ENCODE data around the gene FAM168B. TPM values are rescaled to one million over a fixed set of nuclear protein-coding genes. Genes with fewer than 3 reads are reported as not detected.

FAM168B gene
- total and polyA plus RNA-seq, 4 donors, result 31.3 to 86.7 (median 58.1) TPM

DNA sequence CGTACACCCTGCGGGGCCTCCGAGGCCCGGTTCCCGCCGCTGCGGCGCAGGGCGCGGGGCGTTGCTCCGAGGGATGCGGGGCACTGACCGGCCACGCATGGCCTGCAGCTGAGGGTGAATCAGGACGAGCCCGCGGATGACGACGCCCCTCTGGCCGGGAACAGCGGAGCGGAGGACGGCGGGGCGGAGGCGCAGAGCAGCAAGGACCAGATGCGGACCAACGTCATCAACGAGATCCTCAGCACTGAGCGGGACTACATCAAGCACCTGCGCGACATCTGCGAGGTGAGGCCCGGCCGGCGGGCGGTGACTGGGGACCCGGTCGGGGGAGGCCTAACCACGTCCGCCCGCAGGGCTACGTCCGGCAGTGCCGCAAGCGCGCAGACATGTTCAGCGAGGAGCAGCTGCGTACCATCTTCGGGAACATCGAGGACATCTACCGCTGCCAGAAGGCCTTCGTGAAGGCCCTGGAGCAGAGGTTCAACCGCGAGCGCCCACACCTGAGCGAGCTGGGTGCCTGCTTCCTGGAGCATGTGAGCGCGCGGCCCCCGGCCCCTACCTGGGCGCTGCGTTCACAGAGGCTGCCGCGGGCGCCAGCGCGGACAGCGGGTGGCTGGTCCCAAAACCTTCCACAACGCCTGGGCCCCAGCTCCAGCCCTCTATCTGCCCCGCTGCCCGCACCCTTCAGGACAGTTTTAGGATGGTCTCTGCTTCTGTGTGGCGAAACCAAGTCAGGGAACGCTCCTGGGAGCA is 53.2 kb downstream of the FAM168B start:
- Histone ChIP-seq H3K4me3 (ENCODE audit: low read length in 2 of 2) (no peak overlapping the region), H3K36me3 (ENCODE audit: control insufficient read depth in 1 of 2, insufficient read depth in 2 of 2, low read length in 1 of 2) (no peaks in the 10 kb centered on the region), H3K27ac (ENCODE audit: low read depth in 1 of 2, low read length in 2 of 2) (no peak overlapping the region), H3K4me1 (ENCODE audit: control insufficient read depth in 1 of 2, insufficient read depth in 2 of 2, low read length in 2 of 2) (no peaks in the 10 kb centered on the region), H3K9me3 (ENCODE audit: control insufficient read depth, low read length) (no peaks in the 10 kb centered on the region), H3K27me3 (ENCODE audit: control insufficient read depth in 1 of 2, insufficient read depth in 2 of 2, low read length in 1 of 2) (no peaks in the 10 kb centered on the region)
- 47 to 63% methylated on average over 69 to 75 of the region's 75 CpGs for WGBS, 2 donors
- DNase-seq (no peak), ATAC-seq (ENCODE audit: low FRiP score) (no peak)
- intact Hi-C loops (cut with DNase I), result no loop called here

DNA sequence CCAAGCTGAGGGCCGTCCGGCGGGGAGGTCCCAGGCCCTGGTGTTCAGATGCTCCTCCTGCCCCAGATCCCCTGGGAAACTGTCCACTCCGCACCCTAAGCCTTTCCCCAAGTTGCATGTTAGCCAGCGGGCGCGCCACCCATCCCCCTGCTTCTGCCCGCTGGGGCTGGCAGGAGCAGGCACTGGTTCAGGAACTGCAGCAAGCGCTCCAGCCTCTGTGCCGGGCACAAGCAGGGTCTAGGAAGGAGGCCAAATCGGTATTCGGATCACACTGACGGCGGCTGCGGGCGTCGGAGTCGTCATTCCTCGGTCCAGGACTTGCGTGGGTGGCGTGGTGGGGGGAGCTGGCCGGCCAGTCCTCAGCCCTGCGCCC is 53.7 kb downstream of the FAM168B start:
- 41 to 44% methylated on average over 23 of the region's 23 CpGs for WGBS, 2 donors
- no peaks in the 10 kb centered on the region for H3K4me1 ChIP-seq (ENCODE audit: control insufficient read depth in 1 of 2, insufficient read depth in 2 of 2, low read length in 2 of 2)
- H3K27me3 ChIP-seq (ENCODE audit: control insufficient read depth in 1 of 2, insufficient read depth in 2 of 2, low read length in 1 of 2), result no peaks in the 10 kb centered on the region
- H3K9me3 ChIP-seq (ENCODE audit: control insufficient read depth, low read length), result no peaks in the 10 kb centered on the region
- H3K36me3 ChIP-seq (ENCODE audit: control insufficient read depth in 1 of 2, insufficient read depth in 2 of 2, low read length in 1 of 2), result no peaks in the 10 kb centered on the region
- H3K27ac ChIP-seq (ENCODE audit: low read depth in 1 of 2, low read length in 2 of 2), result no peak overlapping the region
- intact Hi-C loops (cut with DNase I), result no loop called here
- peak; percentile 2 for ATAC-seq (ENCODE audit: low FRiP score)
- no peak overlapping the region for H3K4me3 ChIP-seq (ENCODE audit: low read length in 2 of 2)
- no peak for DNase-seq

- no peak for ATAC-seq (ENCODE audit: low FRiP score)
- Histone ChIP-seq H3K36me3 (ENCODE audit: control insufficient read depth in 1 of 2, insufficient read depth in 2 of 2, low read length in 1 of 2) (no peaks in the 10 kb centered on the region), H3K9me3 (ENCODE audit: control insufficient read depth, low read length) (no peaks in the 10 kb centered on the region), H3K4me3 (ENCODE audit: low read length in 2 of 2) (no peak overlapping the region), H3K4me1 (ENCODE audit: control insufficient read depth in 1 of 2, insufficient read depth in 2 of 2, low read length in 2 of 2) (no peaks in the 10 kb centered on the region), H3K27ac (ENCODE audit: low read depth in 1 of 2, low read length in 2 of 2) (no peak overlapping the region), H3K27me3 (ENCODE audit: control insufficient read depth in 1 of 2, insufficient read depth in 2 of 2, low read length in 1 of 2) (no peaks in the 10 kb centered on the region)
- no peak for DNase-seq
- intact Hi-C loops (cut with DNase I), result no loop called here
- 93 to 95% methylated on average over 9 of the region's 9 CpGs for WGBS, 2 donors
Observed at GRCh38 chr2:131039101-131039440, 54.2 kb downstream of the FAM168B start.

DNA sequence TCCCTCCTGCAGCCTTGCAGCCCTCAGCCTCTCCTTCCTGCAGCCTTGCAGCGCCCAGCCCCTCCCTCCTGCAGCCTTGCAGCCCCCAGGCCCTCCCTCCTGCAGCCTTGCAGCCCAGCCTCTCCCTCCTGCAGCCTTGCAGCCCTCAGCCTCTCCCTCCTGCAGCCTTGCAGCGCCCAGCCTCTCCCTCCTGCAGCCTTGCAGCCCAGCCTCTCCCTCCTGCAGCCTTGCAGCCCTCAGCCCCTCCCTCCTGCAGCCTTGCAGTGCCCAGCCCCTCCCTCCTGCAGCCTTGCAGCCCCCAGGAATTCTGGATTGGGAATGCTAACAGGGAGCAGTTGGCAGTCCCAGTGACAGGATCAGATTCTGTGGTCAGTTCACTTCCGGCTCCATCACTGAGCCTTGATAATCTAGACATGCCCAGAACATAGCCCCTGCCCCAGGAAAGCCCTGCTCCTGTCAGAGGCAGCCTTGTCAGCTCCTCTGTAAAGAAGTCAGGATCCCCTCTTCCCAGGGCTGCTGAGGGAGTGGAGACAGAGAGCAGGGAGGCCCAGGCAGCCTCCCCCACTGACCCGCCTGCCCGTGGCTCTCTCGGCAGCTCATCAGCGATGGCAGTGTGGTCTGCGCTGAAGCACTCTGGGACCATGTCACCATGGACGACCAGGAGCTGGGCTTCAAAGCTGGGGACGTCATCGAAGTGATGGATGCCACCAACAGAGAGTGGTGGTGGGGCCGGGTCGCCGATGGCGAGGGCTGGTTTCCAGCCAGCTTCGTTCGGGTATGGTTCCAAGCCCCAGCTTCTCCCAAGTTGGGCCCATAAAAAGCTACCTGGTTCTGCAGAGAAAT is 54.8 kb downstream of the FAM168B start:
- DNase-seq (no peak), ATAC-seq (ENCODE audit: low FRiP score) (no peak)
- intact Hi-C loops (cut with DNase I), result no loop called here
- Histone ChIP-seq H3K9me3 (ENCODE audit: control insufficient read depth, low read length) (no peaks in the 10 kb centered on the region), H3K36me3 (ENCODE audit: control insufficient read depth in 1 of 2, insufficient read depth in 2 of 2, low read length in 1 of 2) (no peaks in the 10 kb centered on the region), H3K27me3 (ENCODE audit: control insufficient read depth in 1 of 2, insufficient read depth in 2 of 2, low read length in 1 of 2) (no peaks in the 10 kb centered on the region), H3K27ac (ENCODE audit: low read depth in 1 of 2, low read length in 2 of 2) (no peak overlapping the region), H3K4me3 (ENCODE audit: low read length in 2 of 2) (no peak overlapping the region), H3K4me1 (ENCODE audit: control insufficient read depth in 1 of 2, insufficient read depth in 2 of 2, low read length in 2 of 2) (no peaks in the 10 kb centered on the region)
- 92 to 94% methylated on average over 17 of the region's 17 CpGs for WGBS, 2 donors

DNA sequence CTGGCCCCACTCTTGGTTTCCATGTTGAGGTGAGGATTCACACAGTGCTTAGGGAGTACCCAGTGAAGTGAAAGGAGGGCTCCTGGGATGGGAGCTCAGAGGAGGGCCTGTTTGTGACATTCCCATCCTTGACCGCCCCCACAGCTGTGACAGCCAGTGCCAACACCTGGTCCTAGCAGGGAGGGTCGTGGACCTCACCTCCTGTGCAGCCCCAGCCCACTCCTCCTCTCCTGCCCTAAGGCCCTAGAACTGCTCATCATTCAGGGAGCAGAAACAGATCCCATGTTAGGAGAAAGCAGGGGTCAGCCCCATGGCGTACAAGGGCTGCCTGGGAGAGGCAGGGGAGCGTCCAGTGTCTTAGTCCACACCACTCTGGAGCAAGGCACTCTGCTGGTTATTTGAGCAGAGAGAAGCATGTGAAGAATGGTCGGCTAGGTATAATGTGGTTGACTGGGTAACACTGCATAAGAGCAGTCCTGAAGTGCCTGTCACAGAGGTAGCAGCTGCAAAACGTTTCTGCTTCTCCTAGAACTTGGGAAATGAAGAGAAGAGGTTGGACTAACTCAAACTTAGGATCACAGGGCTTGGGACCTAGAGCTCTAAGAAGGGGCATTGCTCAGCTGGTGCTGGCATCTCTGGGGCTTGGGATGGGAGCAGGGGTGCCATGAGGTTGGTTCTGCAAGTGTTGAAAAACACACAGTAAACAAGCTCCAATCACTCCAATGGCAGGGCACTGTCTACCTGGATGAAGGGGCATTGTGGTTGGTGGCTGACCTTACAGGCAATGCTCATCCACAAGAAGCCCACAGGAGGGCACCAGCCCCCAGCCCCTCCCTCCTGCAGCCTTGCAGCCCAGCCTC is 55.6 kb downstream of the FAM168B start:
- WGBS, 2 donors, result 79 to 83% methylated on average over 6 of the region's 6 CpGs
- intact Hi-C loops (cut with DNase I), result no loop called here
- no peak for DNase-seq

GRCh38 chr2:131036696-131037397 is 56.4 kb downstream of the FAM168B start:
- H3K36me3 ChIP-seq (ENCODE audit: control insufficient read depth in 1 of 2, insufficient read depth in 2 of 2, low read length in 1 of 2), result no peaks in the 10 kb centered on the region
- WGBS, 2 donors, result 94 to 95% methylated on average over 11 of the region's 11 CpGs
- H3K4me1 ChIP-seq (ENCODE audit: control insufficient read depth in 1 of 2, insufficient read depth in 2 of 2, low read length in 2 of 2), result no peaks in the 10 kb centered on the region
- no peak for ATAC-seq (ENCODE audit: low FRiP score)
- H3K9me3 ChIP-seq (ENCODE audit: control insufficient read depth, low read length), result no peaks in the 10 kb centered on the region
- H3K4me3 ChIP-seq (ENCODE audit: low read length in 2 of 2), result no peak overlapping the region
- intact Hi-C loops (cut with DNase I), result no loop called here
- no peak overlapping the region for H3K27ac ChIP-seq (ENCODE audit: low read depth in 1 of 2, low read length in 2 of 2)
- no peak for DNase-seq
- H3K27me3 ChIP-seq (ENCODE audit: control insufficient read depth in 1 of 2, insufficient read depth in 2 of 2, low read length in 1 of 2), result no peaks in the 10 kb centered on the region

More for the DNA sequence above, 55.6 kb downstream of the FAM168B start:
- no peaks in the 10 kb centered on the region for H3K27me3 ChIP-seq (ENCODE audit: control insufficient read depth in 1 of 2, insufficient read depth in 2 of 2, low read length in 1 of 2)
- ATAC-seq (ENCODE audit: low FRiP score), result no peak
- H3K36me3 ChIP-seq (ENCODE audit: control insufficient read depth in 1 of 2, insufficient read depth in 2 of 2, low read length in 1 of 2), result no peaks in the 10 kb centered on the region
- H3K4me3 ChIP-seq (ENCODE audit: low read length in 2 of 2), result no peak overlapping the region
- H3K4me1 ChIP-seq (ENCODE audit: control insufficient read depth in 1 of 2, insufficient read depth in 2 of 2, low read length in 2 of 2), result no peaks in the 10 kb centered on the region
- H3K9me3 ChIP-seq (ENCODE audit: control insufficient read depth, low read length), result no peaks in the 10 kb centered on the region
- H3K27ac ChIP-seq (ENCODE audit: low read depth in 1 of 2, low read length in 2 of 2), result no peak overlapping the region

GRCh38 chr2:131036269-131036668 is 57.0 kb downstream of the FAM168B start:
- H3K36me3 ChIP-seq (ENCODE audit: control insufficient read depth in 1 of 2, insufficient read depth in 2 of 2, low read length in 1 of 2), result no peaks in the 10 kb centered on the region
- H3K9me3 ChIP-seq (ENCODE audit: control insufficient read depth, low read length), result no peaks in the 10 kb centered on the region
- ATAC-seq (ENCODE audit: low FRiP score) (no peak), DNase-seq (no peak)
- H3K4me1 ChIP-seq (ENCODE audit: control insufficient read depth in 1 of 2, insufficient read depth in 2 of 2, low read length in 2 of 2), result no peaks in the 10 kb centered on the region
- no peak overlapping the region for H3K4me3 ChIP-seq (ENCODE audit: low read length in 2 of 2)
- no peaks in the 10 kb centered on the region for H3K27me3 ChIP-seq (ENCODE audit: control insufficient read depth in 1 of 2, insufficient read depth in 2 of 2, low read length in 1 of 2)
- intact Hi-C loops (cut with DNase I), result no loop called here
- 84 to 86% methylated on average over 6 of the region's 6 CpGs for WGBS, 2 donors
- no peak overlapping the region for H3K27ac ChIP-seq (ENCODE audit: low read depth in 1 of 2, low read length in 2 of 2)

GRCh38 chr2:131035826-131036231 is 57.4 kb downstream of the FAM168B start:
- Histone ChIP-seq H3K27ac (ENCODE audit: low read depth in 1 of 2, low read length in 2 of 2) (no peak overlapping the region), H3K4me3 (ENCODE audit: low read length in 2 of 2) (no peak overlapping the region), H3K36me3 (ENCODE audit: control insufficient read depth in 1 of 2, insufficient read depth in 2 of 2, low read length in 1 of 2) (no peaks in the 10 kb centered on the region), H3K4me1 (ENCODE audit: control insufficient read depth in 1 of 2, insufficient read depth in 2 of 2, low read length in 2 of 2) (no peaks in the 10 kb centered on the region), H3K27me3 (ENCODE audit: control insufficient read depth in 1 of 2, insufficient read depth in 2 of 2, low read length in 1 of 2) (no peaks in the 10 kb centered on the region), H3K9me3 (ENCODE audit: control insufficient read depth, low read length) (no peaks in the 10 kb centered on the region)
- no peak for DNase-seq
- WGBS, 2 donors, result 71 to 77% methylated on average over 10 of the region's 10 CpGs
- intact Hi-C loops (cut with DNase I), result no loop called here
- no peak for ATAC-seq (ENCODE audit: low FRiP score)

Data from aorta (tissue), 5 donors.